RWPE2 (cell line): Measurements from ENCODE around the gene PSTK.

ENCODE experiments used
- ATAC-seq: fragments of 200-7000 bp; cut with Tn5 transposase; 3 replicates; pipeline ENCODE4 v1.9.1; 2021; ENCODE audit warnings: low read depth
- DNase-seq: peaks from one replicate; pipeline ENCODE4 v3.0.0-alpha.2; 2020; ENCODE audit warnings: low spot score
- H3K27ac ChIP-seq: fragments of 450-650 bp; 2 replicates; pipeline ENCODE4 v1.5.1; 2017; ENCODE audit warnings: mild to moderate bottlenecking; ENCODE audit not compliant: poor library complexity, severe bottlenecking
- H3K27me3 ChIP-seq: fragments of 250-450 bp; sonication (Bioruptor Pico); 2 replicates; pipeline ENCODE4 v1.5.1; 2021; ENCODE audit warnings: mild to moderate bottlenecking, moderate library complexity; ENCODE audit not compliant: insufficient read depth, poor library complexity, severe bottlenecking
- H3K36me3 ChIP-seq: fragments of 250-450 bp; sonication (Bioruptor Pico); 2 replicates; pipeline ENCODE4 v1.5.1; 2020; ENCODE audit warnings: low read depth, mild to moderate bottlenecking, moderate library complexity
- H3K4me1 ChIP-seq: fragments of 250-450 bp; sonication (Bioruptor Pico); 2 replicates; pipeline ENCODE4 v1.5.1; 2021; ENCODE audit warnings: mild to moderate bottlenecking, moderate library complexity; ENCODE audit not compliant: insufficient read depth, poor library complexity, severe bottlenecking
- H3K4me3 ChIP-seq: fragments of 250-450 bp; sonication (Bioruptor Pico); 2 replicates; pipeline ENCODE4 v1.5.1; 2021; ENCODE audit warnings: mild to moderate bottlenecking, moderate library complexity; ENCODE audit not compliant: severe bottlenecking
- H3K9me3 ChIP-seq: fragments of 250-450 bp; sonication (Bioruptor Pico); 2 replicates; pipeline ENCODE4 v1.5.1; 2021; ENCODE audit warnings: mild to moderate bottlenecking, moderate library complexity; ENCODE audit not compliant: severe bottlenecking
- TF ChIP-seq, protein P1 (sequence below): fragments of 450-650 bp; IDR thresholded peaks from one replicate; pipeline ENCODE4 v1.5.1; 2017; ENCODE audit warnings: mild to moderate bottlenecking, moderate library complexity; ENCODE audit not compliant: poor library complexity, severe bottlenecking

PSTK gene

DNA sequence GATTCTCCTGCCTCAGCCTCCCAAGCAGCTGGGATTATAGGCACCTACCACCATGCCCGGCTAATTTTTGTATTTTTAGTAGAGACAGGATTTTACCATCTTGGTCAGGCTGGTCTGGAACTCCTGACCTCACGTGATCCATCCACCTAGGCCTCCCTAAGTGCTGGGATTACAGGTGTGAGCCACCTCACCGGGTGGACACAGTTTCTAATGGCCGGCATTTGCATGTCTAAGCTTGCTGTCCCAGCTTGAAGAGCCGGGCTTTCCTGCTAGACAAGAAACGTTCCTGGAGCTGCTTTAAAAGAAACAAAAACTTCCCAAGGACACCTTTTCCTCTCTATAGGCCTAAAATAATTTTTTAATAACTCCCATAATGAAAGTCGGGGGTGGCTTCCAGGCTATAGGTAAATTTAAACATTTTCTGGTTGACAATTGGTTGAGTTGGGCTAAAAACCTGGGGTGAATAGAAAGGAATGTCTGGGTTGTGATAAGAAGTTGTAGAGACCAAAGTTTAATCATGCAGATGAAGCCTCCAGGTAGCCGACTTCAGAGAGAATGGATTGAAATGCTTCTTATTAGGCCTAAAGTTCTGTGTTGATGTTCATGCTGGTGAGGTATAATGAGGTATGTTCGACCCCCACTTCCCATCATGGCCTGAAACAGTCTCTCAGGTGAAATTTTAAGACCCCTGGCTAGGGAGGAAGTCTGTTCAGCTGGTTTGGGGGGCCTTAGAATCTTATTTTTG is 37.4 kb downstream of the PSTK start:
- no peaks in the 10 kb centered on the region for H3K36me3 ChIP-seq
- no peaks in the 10 kb centered on the region for H3K4me1 ChIP-seq
- no peaks in the 10 kb centered on the region for H3K9me3 ChIP-seq
- TF ChIP-seq, protein P1, sequence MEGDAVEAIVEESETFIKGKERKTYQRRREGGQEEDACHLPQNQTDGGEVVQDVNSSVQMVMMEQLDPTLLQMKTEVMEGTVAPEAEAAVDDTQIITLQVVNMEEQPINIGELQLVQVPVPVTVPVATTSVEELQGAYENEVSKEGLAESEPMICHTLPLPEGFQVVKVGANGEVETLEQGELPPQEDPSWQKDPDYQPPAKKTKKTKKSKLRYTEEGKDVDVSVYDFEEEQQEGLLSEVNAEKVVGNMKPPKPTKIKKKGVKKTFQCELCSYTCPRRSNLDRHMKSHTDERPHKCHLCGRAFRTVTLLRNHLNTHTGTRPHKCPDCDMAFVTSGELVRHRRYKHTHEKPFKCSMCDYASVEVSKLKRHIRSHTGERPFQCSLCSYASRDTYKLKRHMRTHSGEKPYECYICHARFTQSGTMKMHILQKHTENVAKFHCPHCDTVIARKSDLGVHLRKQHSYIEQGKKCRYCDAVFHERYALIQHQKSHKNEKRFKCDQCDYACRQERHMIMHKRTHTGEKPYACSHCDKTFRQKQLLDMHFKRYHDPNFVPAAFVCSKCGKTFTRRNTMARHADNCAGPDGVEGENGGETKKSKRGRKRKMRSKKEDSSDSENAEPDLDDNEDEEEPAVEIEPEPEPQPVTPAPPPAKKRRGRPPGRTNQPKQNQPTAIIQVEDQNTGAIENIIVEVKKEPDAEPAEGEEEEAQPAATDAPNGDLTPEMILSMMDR: no peak
- H3K27ac ChIP-seq: no peak overlapping the region
- ATAC-seq (no peak), DNase-seq (no peak)
- H3K27me3 ChIP-seq: no peaks in the 10 kb centered on the region
- no peak overlapping the region for H3K4me3 ChIP-seq

DNA sequence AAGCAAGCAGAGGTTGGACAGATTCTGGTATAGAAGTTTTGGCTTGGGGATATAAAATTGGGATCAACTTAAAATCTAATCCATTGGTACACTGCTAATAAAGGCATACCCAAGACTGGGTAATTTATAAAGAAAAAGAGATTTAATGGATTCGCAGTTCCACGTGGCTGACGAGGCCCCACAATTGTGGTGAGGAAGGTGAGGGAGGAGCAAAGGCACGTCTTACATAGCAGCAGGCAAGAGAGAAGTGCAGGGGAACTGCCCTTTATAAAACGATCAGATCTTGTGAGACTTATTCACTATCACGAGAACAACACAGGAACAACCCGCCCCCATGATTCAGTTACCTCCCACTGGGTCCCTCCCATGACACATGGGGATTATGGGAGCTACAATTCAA is 38.3 kb downstream of the PSTK start:
- no peak for ATAC-seq
- no peak overlapping the region for H3K27ac ChIP-seq
- H3K4me1 ChIP-seq: no peaks in the 10 kb centered on the region
- no peaks in the 10 kb centered on the region for H3K27me3 ChIP-seq
- DNase-seq: no peak
- H3K9me3 ChIP-seq: no peaks in the 10 kb centered on the region
- no peaks in the 10 kb centered on the region for H3K36me3 ChIP-seq
- H3K4me3 ChIP-seq: no peak overlapping the region
- TF ChIP-seq, protein P1: no peak

DNA sequence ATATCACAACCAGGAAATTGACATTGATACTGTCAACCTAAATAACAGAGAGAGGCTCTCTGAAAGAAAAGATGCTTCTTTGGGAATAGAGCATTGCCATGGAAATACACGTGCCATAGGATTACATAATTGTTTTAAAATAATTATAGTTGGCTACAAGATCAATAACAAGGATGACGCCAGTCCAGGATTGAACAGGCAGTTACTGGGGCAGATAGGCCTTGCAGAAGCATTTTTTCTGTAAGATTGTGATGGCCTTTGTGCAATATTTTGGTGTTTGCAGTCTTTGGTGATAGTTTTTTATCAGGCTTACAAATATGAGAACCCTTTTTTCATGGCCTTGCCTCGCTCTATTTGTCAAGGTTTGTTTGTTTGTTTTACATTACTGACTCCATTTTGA is 39.1 kb downstream of the PSTK start:
- TF ChIP-seq, protein P1: no peak
- Histone ChIP-seq H3K4me3 (no peak overlapping the region), H3K4me1 (no peaks in the 10 kb centered on the region), H3K36me3 (no peaks in the 10 kb centered on the region), H3K9me3 (no peaks in the 10 kb centered on the region), H3K27ac (no peak overlapping the region), H3K27me3 (no peaks in the 10 kb centered on the region)
- DNase-seq (no peak), ATAC-seq (no peak)

DNA sequence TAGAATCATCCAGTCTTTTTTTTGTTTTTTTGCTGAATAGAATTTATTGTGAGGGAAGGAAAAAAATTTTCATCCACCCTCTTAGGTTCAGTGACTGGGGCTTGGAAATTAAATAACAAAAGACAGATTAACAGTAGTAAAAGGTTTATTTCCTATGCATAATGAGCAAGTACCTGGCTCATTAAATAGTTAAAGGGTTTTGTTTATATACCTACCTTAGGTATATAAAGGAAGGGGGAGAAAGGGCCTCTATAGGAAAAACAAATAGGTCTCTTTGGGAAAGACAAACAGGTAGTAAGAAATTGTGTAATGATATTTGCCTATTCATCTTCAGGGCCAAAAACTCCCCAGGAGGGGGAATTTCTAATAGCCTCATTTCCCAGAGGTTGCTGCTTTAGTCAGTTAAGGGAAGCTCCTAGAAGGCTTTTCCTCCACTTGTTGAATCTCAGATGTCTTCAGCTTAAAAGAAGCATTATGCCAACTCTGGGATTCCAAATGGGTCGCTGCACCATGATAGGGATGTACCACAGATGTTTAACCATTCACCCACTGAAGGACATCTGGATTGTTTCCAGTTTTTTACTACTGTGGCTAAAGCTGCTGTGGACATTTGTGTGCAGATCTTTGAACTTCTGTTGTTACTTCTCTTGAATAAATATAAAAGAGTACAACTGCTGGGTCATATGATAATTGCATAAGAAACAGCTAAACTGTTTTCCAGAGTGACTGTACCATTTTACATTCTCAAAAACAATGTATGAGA is 39.9 kb downstream of the PSTK start:
- TF ChIP-seq, protein P1: no peak
- ATAC-seq (no peak), DNase-seq (no peak)
- Histone ChIP-seq H3K27ac (no peak overlapping the region), H3K9me3 (no peaks in the 10 kb centered on the region), H3K36me3 (no peaks in the 10 kb centered on the region), H3K4me1 (no peaks in the 10 kb centered on the region), H3K4me3 (no peak overlapping the region), H3K27me3 (no peaks in the 10 kb centered on the region)

DNA sequence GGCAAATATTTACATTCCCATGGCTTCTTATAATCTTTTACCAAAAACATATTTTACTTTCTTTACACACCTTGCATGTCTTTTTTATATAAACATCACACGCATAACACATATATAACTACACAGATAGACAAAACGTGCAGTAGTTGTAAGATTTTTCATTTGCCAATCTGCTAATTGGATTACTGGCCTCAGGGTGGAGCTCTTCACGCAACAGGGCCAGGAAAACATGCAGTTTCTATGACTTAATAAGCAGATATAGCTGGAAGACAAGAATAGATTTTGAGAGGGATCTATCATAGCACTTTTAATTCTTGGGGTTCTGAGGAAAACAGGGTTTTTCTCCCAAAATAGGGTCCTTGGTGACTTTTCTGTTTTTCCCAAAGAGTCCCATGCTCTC is 41.3 kb downstream of the PSTK start:
- Histone ChIP-seq H3K27me3 (no peaks in the 10 kb centered on the region), H3K4me3 (no peak overlapping the region), H3K9me3 (no peaks in the 10 kb centered on the region), H3K4me1 (no peaks in the 10 kb centered on the region), H3K36me3 (no peaks in the 10 kb centered on the region), H3K27ac (no peak overlapping the region)
- ATAC-seq: no peak
- DNase-seq: no peak
- TF ChIP-seq, protein P1: peak; percentile 53
